ENCODE data around the gene ABCB10.
A peak's percentile ranks its signal among the peaks of the same experiment; 100 is the strongest.
"Not testable (repeated sequence)": the region's sequence is repeated elsewhere in the genome, so short reads cannot be mapped to it uniquely, and the experiment has no call there.

The ABCB10 gene

GRCh38 chr1:229558460-229559335, at the start of gene ABCB10:
TSS of gene ABCB10 (minus strand) at chr1:229558707. CDS start at chr1:229558652, 55 bp downstream.
- peak; percentile 93 for DNase-seq

- DNase-seq, result no peak
Measured at GRCh38 chr1:229607370-229607769, 48.9 kb upstream of the ABCB10 start.

GRCh38 chr1:229603371-229604005, 45.0 kb upstream of the ABCB10 start:
- DNase-seq, result no peak

- no peak for DNase-seq
Measured at GRCh38 chr1:229600229-229600628, 41.7 kb upstream of the ABCB10 start.

GRCh38 chr1:229599218-229599954, 40.9 kb upstream of the ABCB10 start:
- DNase-seq, result no peak

GRCh38 chr1:229597877-229598276, 39.4 kb upstream of the ABCB10 start:
- no peak for DNase-seq

GRCh38 chr1:229596925-229597699, 38.6 kb upstream of the ABCB10 start:
- no peak for DNase-seq

- not testable (repeated sequence) for DNase-seq
Measured at GRCh38 chr1:229595876-229596275, 37.4 kb upstream of the ABCB10 start.

- DNase-seq, result no peak
Measured at GRCh38 chr1:229594227-229595008, 35.9 kb upstream of the ABCB10 start.

- no peak for DNase-seq
Measured at GRCh38 chr1:229593800-229594199, 35.3 kb upstream of the ABCB10 start.

GRCh38 chr1:229590119-229590518, 31.6 kb upstream of the ABCB10 start:
- no peak for DNase-seq

GRCh38 chr1:229585338-229585737, 26.8 kb upstream of the ABCB10 start:
- no peak for DNase-seq

GRCh38 chr1:229582715-229583114, 24.2 kb upstream of the ABCB10 start:
- DNase-seq, result no peak

GRCh38 chr1:229582011-229582694, 23.6 kb upstream of the ABCB10 start:
- DNase-seq, result no peak

GRCh38 chr1:229581485-229581884, 23.0 kb upstream of the ABCB10 start:
- DNase-seq, result no peak

GRCh38 chr1:229579059-229579673, 20.7 kb upstream of the ABCB10 start:
- no peak for DNase-seq

- no peak for DNase-seq
Measured at GRCh38 chr1:229578168-229579058, 19.9 kb upstream of the ABCB10 start.

GRCh38 chr1:229574679-229575442, 16.4 kb upstream of the ABCB10 start:
- no peak for DNase-seq

GRCh38 chr1:229572286-229572685, 13.8 kb upstream of the ABCB10 start:
- DNase-seq, result no peak

Data from CD4-positive, alpha-beta T cell treated with Interleukin-6 for 4 hours (primary cell).